ENCODE data around the gene STARD10. TPM values are rescaled to one million over a fixed set of nuclear protein-coding genes. Genes with fewer than 3 reads are reported as not detected.

Gene STARD10
- total and polyA plus RNA-seq, 2 donors (not counting 3 experiments of a cell fraction or from before 2014, with no cell fraction given) = 16.1 to 22.5 TPM

- FAIRE-seq = no peak
- CTCF ChIA-PET = interaction anchor here (1.1 to 7.9 kb wide), 8 partner anchors 7 to 462 kb away, joined by 4 to 196 read pairs (median 16); no protein-coding TSS in a partner anchor
- intact Hi-C loops (cut with micrococcal nuclease) = loop anchor here (2.0 to 10.0 kb wide), 3 partner anchors 92 to 545 kb away; partner anchors contain the start of gene RELT
Observed at GRCh38 chr11:72829884-72830533, 36.2 kb upstream of the STARD10 start.

GRCh38 chr11:72829178-72829577, 35.3 kb upstream of the STARD10 start:
- CTCF ChIA-PET = interaction anchor here (1.1 to 7.9 kb wide), 4 partner anchors 105 to 413 kb away, joined by 4 to 196 read pairs (median 19); no protein-coding TSS in a partner anchor
- no peaks in the 10 kb centered on the region for H3K4me1 ChIP-seq (ENCODE audit: control insufficient read depth, extremely low read depth, insufficient read depth, low read length)

More at GRCh38 chr11:72829884-72830533, 36.2 kb upstream of the STARD10 start:
- dilution Hi-C loops (cut with MboI; ENCODE audit: extremely low pct_ligation_motif_present, low sequenced_read_pairs) = no loop called here
- Histone ChIP-seq H3K36me3 (ENCODE audit: control insufficient read depth in 2 of 2, extremely low read depth in 1 of 2, insufficient read depth in 2 of 2, low read length in 2 of 2) (no peaks in the 10 kb centered on the region), H3K4me2 (ENCODE audit: insufficient read depth, low read length) (no peak overlapping the region), H3K9me3 (replicated peaks; ENCODE audit: control insufficient read depth, insufficient read depth, low read length) (no peaks in the 10 kb centered on the region), H3K9me1 (replicated peaks; ENCODE audit: control insufficient read depth, extremely low read depth, insufficient read depth, low read length) (no peaks in the 10 kb centered on the region), H3K4me3 (replicated peaks in 1 of 3; ENCODE audit: insufficient read depth in 1 of 3, low read depth in 1 of 3, low read length in 3 of 3) (no peak overlapping the region), H3K27ac (ENCODE audit: insufficient read depth, low read depth, low read length) (no peak overlapping the region), H4K20me1 (replicated peaks; ENCODE audit: control insufficient read depth, extremely low read depth, insufficient read depth, low read length) (no peaks in the 10 kb centered on the region), H3K9ac (replicated peaks; ENCODE audit: extremely low read depth, insufficient read depth, low read length) (no peak overlapping the region), H3K79me2 (ENCODE audit: control insufficient read depth, insufficient read depth, low read length) (no peaks in the 10 kb centered on the region), H3K4me1 (ENCODE audit: control insufficient read depth, extremely low read depth, insufficient read depth, low read length) (no peaks in the 10 kb centered on the region), H2AFZ (ENCODE audit: low read depth, low read length) (no peak overlapping the region), H3K27me3 (ENCODE audit: control insufficient read depth in 2 of 2, insufficient read depth in 2 of 2, low read length in 2 of 2) (no peaks in the 10 kb centered on the region)
- BruUV-seq (replicated peaks) = no TSS peak
- no peak for DNase-seq (ENCODE audit: low read depth, low spot score)
- TF ChIP-seq FOS (IDR thresholded peaks at IDR 0.05; ENCODE audit: borderline replicate concordance, insufficient read depth, low read length) (no peak), MAX (IDR thresholded peaks at IDR 0.05; ENCODE audit: insufficient read depth, insufficient read length) (no peak), POLR2AphosphoS5 (IDR thresholded peaks at IDR 0.05; ENCODE audit: insufficient read depth, low read depth, low read length) (peak; percentile 33), JUN (IDR thresholded peaks at IDR 0.05; ENCODE audit: borderline replicate concordance, insufficient read depth, insufficient read length, low read depth) (no peak), GATA2 (IDR thresholded peaks at IDR 0.05; ENCODE audit: insufficient read depth, insufficient read length, low read depth, low read length) (no peak)
- POLR2A ChIA-PET = no interaction called here

More at GRCh38 chr11:72829178-72829577, 35.3 kb upstream of the STARD10 start:
- H3K27ac ChIP-seq (ENCODE audit: insufficient read depth, low read depth, low read length) = no peak overlapping the region
- dilution Hi-C loops (cut with MboI; ENCODE audit: extremely low pct_ligation_motif_present, low sequenced_read_pairs) (no loop called here), intact Hi-C loops (cut with micrococcal nuclease) (loop anchor here (10.0 kb wide), 1 partner anchor 546 kb away; the partner anchor contains the start of gene RELT)
- TF ChIP-seq JUN (IDR thresholded peaks at IDR 0.05; ENCODE audit: borderline replicate concordance, insufficient read depth, insufficient read length, low read depth) = no peak
- FAIRE-seq (no peak), DNase-seq (ENCODE audit: low read depth, low spot score) (no peak)
- H3K79me2 ChIP-seq (ENCODE audit: control insufficient read depth, insufficient read depth, low read length) = no peaks in the 10 kb centered on the region
- no peak overlapping the region for H3K4me2 ChIP-seq (ENCODE audit: insufficient read depth, low read length)
- H3K36me3 ChIP-seq (ENCODE audit: control insufficient read depth in 2 of 2, extremely low read depth in 1 of 2, insufficient read depth in 2 of 2, low read length in 2 of 2) = no peaks in the 10 kb centered on the region
- H3K27me3 ChIP-seq (ENCODE audit: control insufficient read depth in 2 of 2, insufficient read depth in 2 of 2, low read length in 2 of 2) = no peaks in the 10 kb centered on the region
- no peak overlapping the region for H3K4me3 ChIP-seq (replicated peaks in 1 of 3; ENCODE audit: insufficient read depth in 1 of 3, low read depth in 1 of 3, low read length in 3 of 3)
- H2AFZ ChIP-seq (ENCODE audit: low read depth, low read length) = no peak overlapping the region
- no peaks in the 10 kb centered on the region for H3K9me1 ChIP-seq (replicated peaks; ENCODE audit: control insufficient read depth, extremely low read depth, insufficient read depth, low read length)
- H4K20me1 ChIP-seq (replicated peaks; ENCODE audit: control insufficient read depth, extremely low read depth, insufficient read depth, low read length) = no peaks in the 10 kb centered on the region
- POLR2A ChIA-PET = no interaction called here
- H3K9me3 ChIP-seq (replicated peaks; ENCODE audit: control insufficient read depth, insufficient read depth, low read length) = no peaks in the 10 kb centered on the region
- BruUV-seq (replicated peaks) = no TSS peak
- no peak overlapping the region for H3K9ac ChIP-seq (replicated peaks; ENCODE audit: extremely low read depth, insufficient read depth, low read length)
